ENCODE results near the gene LYSET. TPM values are rescaled to one million over a fixed set of nuclear protein-coding genes. Genes with fewer than 3 reads are reported as not detected.

Gene LYSET
- total RNA-seq, 4 donors from 2014 or later = 6.5 to 11.7 (median 9.3) TPM

GRCh38 chr14:93142854-93143652 lies 42.1 kb upstream of the LYSET start:
- H3K4me1 ChIP-seq = no peaks in the 10 kb centered on the region
- 73 to 78% methylated on average over 12 of the region's 13 CpGs for WGBS, 2 donors

GRCh38 chr14:93146119-93146518 lies 39.0 kb upstream of the LYSET start:
- TF ChIP-seq EP300 (IDR thresholded peaks at IDR 0.05) (no peak), POLR2A (IDR thresholded peaks at IDR 0.05) (no peak), CTCF (IDR thresholded peaks at IDR 0.05) (no peak)
- Histone ChIP-seq H3K27ac (no peak overlapping the region), H3K27me3 (no peaks in the 10 kb centered on the region), H3K36me3 (no peaks in the 10 kb centered on the region), H3K4me1 (no peaks in the 10 kb centered on the region), H3K9me3 (no peaks in the 10 kb centered on the region), H3K4me3 (no peak overlapping the region)
- no peak for DNase-seq (ENCODE audit: low spot score in 2 of 2)
- WGBS, 2 donors = 72 to 82% methylated on average over 9 of the region's 9 CpGs

More at GRCh38 chr14:93142854-93143652, 42.1 kb upstream of the LYSET start:
- TF ChIP-seq CTCF (IDR thresholded peaks at IDR 0.05) (no peak), POLR2A (IDR thresholded peaks at IDR 0.05) (no peak), EP300 (IDR thresholded peaks at IDR 0.05) (no peak)
- DNase-seq (ENCODE audit: low spot score in 2 of 2) = no peak
- Histone ChIP-seq H3K4me3 (no peak overlapping the region), H3K36me3 (no peaks in the 10 kb centered on the region), H3K27me3 (no peaks in the 10 kb centered on the region), H3K9me3 (no peaks in the 10 kb centered on the region), H3K27ac (no peak overlapping the region)

GRCh38 chr14:93148979-93149378 lies 36.1 kb upstream of the LYSET start:
- Histone ChIP-seq H3K4me3 (no peak overlapping the region), H3K36me3 (no peaks in the 10 kb centered on the region), H3K27ac (no peak overlapping the region), H3K27me3 (no peaks in the 10 kb centered on the region), H3K9me3 (no peaks in the 10 kb centered on the region), H3K4me1 (no peaks in the 10 kb centered on the region)
- no peak for TF ChIP-seq CTCF (IDR thresholded peaks at IDR 0.05)
- no peak for TF ChIP-seq EP300 (IDR thresholded peaks at IDR 0.05)
- no peak for TF ChIP-seq POLR2A (IDR thresholded peaks at IDR 0.05)
- DNase-seq (ENCODE audit: low spot score in 2 of 2) = no peak
- WGBS, 2 donors = 91 to 94% methylated on average over 8 of the region's 8 CpGs

- H3K9me3 ChIP-seq = no peaks in the 10 kb centered on the region
- TF ChIP-seq EP300 (IDR thresholded peaks at IDR 0.05) (no peak), POLR2A (IDR thresholded peaks at IDR 0.05) (no peak), CTCF (IDR thresholded peaks at IDR 0.05) (no peak)
- H3K4me3 ChIP-seq = no peak overlapping the region
- no peaks in the 10 kb centered on the region for H3K4me1 ChIP-seq
- H3K36me3 ChIP-seq = no peaks in the 10 kb centered on the region
- H3K27me3 ChIP-seq = no peaks in the 10 kb centered on the region
- DNase-seq (ENCODE audit: low spot score in 2 of 2) = peak in 1 of 2 donors; percentile 17
- no peak overlapping the region for H3K27ac ChIP-seq
- WGBS, 2 donors = 41 to 44% methylated on average over 16 of the region's 16 CpGs
Measured at GRCh38 chr14:93150227-93151208, 34.6 kb upstream of the LYSET start.

Data from tibial nerve (tissue), 4 donors.